ENCODE results near the gene AGAP9.
"Not testable (repeated sequence)": the region's sequence is repeated elsewhere in the genome, so short reads cannot be mapped to it uniquely, and the experiment has no call there.

The AGAP9 gene

GRCh38 chr10:47484786-47485185, 38.7 kb downstream of the AGAP9 start:
- DNase-seq, result not testable (repeated sequence)

DNA sequence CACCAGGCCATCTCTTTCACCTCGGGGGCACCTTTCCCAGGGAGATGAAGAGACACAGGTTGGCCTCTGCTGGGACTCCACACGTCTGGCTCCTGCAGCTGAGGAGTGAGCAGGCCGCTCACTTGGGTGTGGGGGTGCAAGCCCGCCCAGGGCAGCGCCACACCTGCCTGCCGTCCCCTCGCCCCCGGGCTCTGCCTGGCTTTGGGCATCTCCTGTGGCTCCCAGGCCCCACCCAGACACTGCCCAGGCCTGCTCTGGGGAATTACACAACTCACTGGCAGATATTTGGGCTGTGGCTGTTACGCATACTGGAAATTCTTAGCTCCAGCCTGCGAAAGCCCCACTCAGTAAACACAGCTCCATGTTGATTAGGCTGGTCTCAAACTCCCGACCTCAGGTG, 39.5 kb downstream of the AGAP9 start, which contains the start of gene ANXA8:
TSS of gene ANXA8 (minus strand) at position 193 of the 400 bp plus-strand sequence. CDS start at position 11, 182 bp downstream.
- DNase-seq, result not testable (repeated sequence)

- not testable (repeated sequence) for DNase-seq
Observed at GRCh38 chr10:47482367-47482766, 41.1 kb downstream of the AGAP9 start.

DNA sequence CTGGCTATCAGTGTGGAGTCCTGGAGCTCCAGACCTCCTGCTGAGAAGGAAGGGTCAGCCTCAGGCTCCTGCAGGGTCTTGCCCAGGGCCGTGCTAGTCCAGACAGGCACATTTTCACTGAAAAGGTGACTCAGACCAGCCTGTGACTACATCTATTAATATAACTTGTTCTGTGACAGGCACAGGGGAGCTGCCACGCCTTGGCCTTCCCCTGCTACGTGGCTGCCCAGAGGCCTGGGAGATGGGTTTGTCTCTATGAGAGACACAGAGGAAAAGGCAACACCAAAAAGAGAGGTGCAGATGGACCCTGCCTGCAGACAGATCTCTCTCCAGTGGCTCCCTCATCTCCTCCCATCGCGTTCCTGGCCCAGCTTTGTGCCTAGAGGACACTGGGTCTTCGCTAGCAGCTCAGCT, 41.7 kb downstream of the AGAP9 start:
- not testable (repeated sequence) for DNase-seq

GRCh38 chr10:47481182-47481766, 42.2 kb downstream of the AGAP9 start:
- not testable (repeated sequence) for DNase-seq

- not testable (repeated sequence) for DNase-seq
Observed at GRCh38 chr10:47480133-47480532, 43.3 kb downstream of the AGAP9 start.

- not testable (repeated sequence) for DNase-seq
Observed at GRCh38 chr10:47478114-47478513, 45.3 kb downstream of the AGAP9 start.

- not testable (repeated sequence) for DNase-seq
Observed at GRCh38 chr10:47477078-47477477, 46.4 kb downstream of the AGAP9 start.

GRCh38 chr10:47475101-47475500, 48.3 kb downstream of the AGAP9 start:
- not testable (repeated sequence) for DNase-seq

DNA sequence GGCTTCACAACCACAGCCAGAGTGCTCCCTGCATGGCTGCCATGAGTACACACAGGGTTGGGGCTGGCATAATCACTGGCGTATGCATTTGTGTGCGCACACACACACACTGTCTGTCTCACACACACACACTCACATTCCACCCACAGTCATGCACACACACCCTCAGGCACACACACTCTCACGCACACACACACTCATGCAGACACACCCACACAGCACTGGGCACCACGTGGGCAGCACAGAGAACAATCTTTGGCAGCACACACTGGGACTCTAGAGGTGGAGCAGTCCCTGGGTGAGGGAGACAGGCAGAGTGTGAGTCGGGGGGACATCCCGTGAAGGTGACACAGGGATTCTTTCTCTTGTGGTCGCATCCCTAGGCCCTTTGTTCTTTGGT, 49.9 kb downstream of the AGAP9 start:
- DNase-seq, result not testable (repeated sequence)

- DNase-seq, result not testable (repeated sequence)
Observed at GRCh38 chr10:47472647-47473046, 50.8 kb downstream of the AGAP9 start.

DNA sequence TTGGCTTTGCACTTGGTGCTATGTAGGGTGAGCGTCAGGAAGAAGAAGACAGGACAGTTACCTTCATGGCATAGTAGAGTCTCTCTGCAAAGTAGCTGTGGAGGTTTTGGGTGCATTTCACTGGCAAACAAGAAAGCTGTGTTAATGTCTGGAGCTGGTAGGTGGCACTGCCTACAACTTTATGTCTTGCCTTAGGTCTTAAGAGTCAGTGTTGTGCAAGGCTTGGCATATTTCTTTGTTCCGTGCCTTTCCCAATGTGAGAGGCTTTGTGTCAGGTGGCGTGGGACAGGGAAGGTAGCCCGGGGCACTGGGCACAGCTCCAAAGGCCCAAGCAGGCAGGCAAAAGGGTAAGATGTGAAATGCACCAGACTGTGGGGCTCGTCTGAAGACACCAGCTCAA, 51.4 kb downstream of the AGAP9 start:
- DNase-seq, result not testable (repeated sequence)

DNA sequence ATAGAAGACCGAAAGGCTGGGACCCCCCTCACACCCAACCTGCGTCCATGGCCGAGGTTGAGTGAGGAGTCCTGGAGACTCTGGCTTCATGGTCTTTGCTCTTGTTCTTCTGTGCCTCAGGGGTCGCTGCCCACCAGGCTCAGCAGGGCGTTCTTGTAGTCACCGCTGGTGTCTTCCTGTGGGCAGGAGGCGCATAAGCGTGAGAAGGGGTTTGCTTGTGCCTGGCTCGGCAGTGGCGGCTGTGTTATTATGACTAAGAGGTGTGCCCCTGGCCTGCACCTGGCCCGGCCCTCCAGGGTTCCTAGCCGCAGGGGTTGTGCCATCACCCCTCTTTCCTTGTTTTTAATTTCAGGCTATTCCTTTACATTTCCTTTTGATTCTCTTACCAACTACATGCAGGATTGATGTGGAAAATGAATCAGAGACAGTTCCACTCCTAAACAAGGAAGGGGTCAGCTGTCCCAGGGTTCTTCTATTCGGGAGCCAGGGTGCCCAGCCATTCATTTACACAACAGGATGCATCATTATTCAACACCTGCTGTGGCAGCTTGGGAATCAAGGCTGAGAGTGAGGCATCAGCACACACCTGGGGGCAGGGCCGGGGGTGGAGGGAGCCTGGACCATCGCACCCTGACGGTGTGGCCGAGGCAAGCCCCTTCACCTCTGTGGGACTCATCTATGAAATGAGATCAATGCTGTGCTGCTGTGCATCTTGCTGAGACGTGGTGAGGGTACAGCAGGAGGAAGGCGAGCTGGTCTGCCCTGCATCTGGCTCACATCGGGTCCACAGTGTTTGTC, 54.5 kb downstream of the AGAP9 start:
- DNase-seq, result peak in 2 of 3 experiments; percentile 16 to 18

DNA sequence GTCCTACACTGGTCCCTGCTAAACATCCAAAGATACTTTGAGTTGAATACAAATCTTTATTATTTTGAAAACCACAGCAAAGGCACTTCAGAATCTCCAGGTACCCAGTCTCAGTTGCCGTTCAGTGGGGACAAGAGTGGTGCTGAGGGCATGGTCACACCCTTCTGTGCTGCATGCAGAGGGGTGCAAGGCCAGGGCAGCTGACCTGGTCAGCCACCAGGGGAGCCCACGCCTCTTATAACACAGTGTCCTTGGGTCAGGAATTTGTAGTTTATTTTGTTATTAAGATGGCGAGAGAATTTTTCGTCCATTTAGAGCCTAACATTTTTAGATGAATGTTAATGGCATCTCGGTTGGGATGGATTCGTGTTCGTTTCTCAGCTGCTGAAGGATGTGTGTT, 55.5 kb downstream of the AGAP9 start:
- DNase-seq, result not testable (repeated sequence)

- not testable (repeated sequence) for DNase-seq
Observed at GRCh38 chr10:47467458-47467857, 56.0 kb downstream of the AGAP9 start.

- DNase-seq, result not testable (repeated sequence)
Observed at GRCh38 chr10:47465216-47465917, 58.1 kb downstream of the AGAP9 start.

GRCh38 chr10:47462577-47463358, 60.7 kb downstream of the AGAP9 start:
- DNase-seq, result not testable (repeated sequence)

- DNase-seq, result peak; percentile 7 to 42 (median 37)
Observed at GRCh38 chr10:47461261-47461687, 62.2 kb downstream of the AGAP9 start.

GRCh38 chr10:47458466-47459154, 64.8 kb downstream of the AGAP9 start:
- no peak for DNase-seq

- no peak for DNase-seq
Observed at GRCh38 chr10:47457826-47458225, 65.6 kb downstream of the AGAP9 start.

- no peak for DNase-seq
Observed at GRCh38 chr10:47457528-47457820, 66.0 kb downstream of the AGAP9 start.
